ENCODE results near the gene MEOX2. TPM values are rescaled to one million over a fixed set of nuclear protein-coding genes. Genes with fewer than 3 reads are reported as not detected.

MEOX2 gene
- total RNA-seq, 1 donor from 2014 or later: 7.7 TPM

GRCh38 chr7:15685358-15686294 is 857 bp downstream of the MEOX2 start:
- no peak for TF ChIP-seq CTCF (IDR thresholded peaks at IDR 0.05; ENCODE audit: borderline replicate concordance)
- H3K27ac ChIP-seq (replicated peaks): peak overlapping the region; percentile 93
- peak; percentile 67 for DNase-seq
- no peaks in the 10 kb centered on the region for H3K36me3 ChIP-seq
- H3K27me3 ChIP-seq (ENCODE audit: low read depth): peaks cover 59% of the 10 kb centered on the region
- no peaks in the 10 kb centered on the region for H3K9me3 ChIP-seq (replicated peaks)
- H3K4me3 ChIP-seq: peak overlapping the region; percentile 75
- intact Hi-C loops (cut with micrococcal nuclease): no loop called here
- H3K4me1 ChIP-seq: peaks cover 33% of the 10 kb centered on the region

GRCh38 chr7:15684871-15685270 is 1.6 kb downstream of the MEOX2 start:
- no peak for TF ChIP-seq CTCF (IDR thresholded peaks at IDR 0.05; ENCODE audit: borderline replicate concordance)
- DNase-seq: peak; percentile 21
- no peaks in the 10 kb centered on the region for H3K9me3 ChIP-seq (replicated peaks)
- intact Hi-C loops (cut with micrococcal nuclease): no loop called here
- H3K4me3 ChIP-seq: peak overlapping the region; percentile 75
- no peaks in the 10 kb centered on the region for H3K36me3 ChIP-seq
- peak overlapping the region; percentile 93 for H3K27ac ChIP-seq (replicated peaks)
- H3K4me1 ChIP-seq: peaks cover 33% of the 10 kb centered on the region
- peaks cover 59% of the 10 kb centered on the region for H3K27me3 ChIP-seq (ENCODE audit: low read depth)

GRCh38 chr7:15684111-15684800 is 2.2 kb downstream of the MEOX2 start:
- no peaks in the 10 kb centered on the region for H3K9me3 ChIP-seq (replicated peaks)
- H3K27me3 ChIP-seq (ENCODE audit: low read depth): peaks cover 59% of the 10 kb centered on the region
- intact Hi-C loops (cut with micrococcal nuclease): no loop called here
- peak overlapping the region; percentile 75 for H3K4me3 ChIP-seq
- TF ChIP-seq CTCF (IDR thresholded peaks at IDR 0.05; ENCODE audit: borderline replicate concordance): no peak
- peaks cover 33% of the 10 kb centered on the region for H3K4me1 ChIP-seq
- H3K27ac ChIP-seq (replicated peaks): peak overlapping the region; percentile 93
- DNase-seq: no peak
- no peaks in the 10 kb centered on the region for H3K36me3 ChIP-seq

GRCh38 chr7:15682751-15683245 is 3.7 kb downstream of the MEOX2 start:
- no peak for TF ChIP-seq CTCF (IDR thresholded peaks at IDR 0.05; ENCODE audit: borderline replicate concordance)
- peaks cover 40% of the 10 kb centered on the region for H3K4me1 ChIP-seq
- H3K27me3 ChIP-seq (ENCODE audit: low read depth): peaks cover 49% of the 10 kb centered on the region
- H3K9me3 ChIP-seq (replicated peaks): no peaks in the 10 kb centered on the region
- peak overlapping the region; percentile 75 for H3K4me3 ChIP-seq
- intact Hi-C loops (cut with micrococcal nuclease): loop anchor here (2.0 kb wide), 1 partner anchor 384 kb away; no protein-coding TSS in a partner anchor
- H3K27ac ChIP-seq (replicated peaks): peak overlapping the region; percentile 93
- H3K36me3 ChIP-seq: no peaks in the 10 kb centered on the region
- no peak for DNase-seq

- H3K27ac ChIP-seq (replicated peaks): peak overlapping the region; percentile 93
- no peaks in the 10 kb centered on the region for H3K9me3 ChIP-seq (replicated peaks)
- intact Hi-C loops (cut with micrococcal nuclease): loop anchor here (2.0 kb wide), 1 partner anchor 385 kb away; no protein-coding TSS in a partner anchor
- peaks cover 42% of the 10 kb centered on the region for H3K27me3 ChIP-seq (ENCODE audit: low read depth)
- H3K4me1 ChIP-seq: peaks cover 39% of the 10 kb centered on the region
- no peak for TF ChIP-seq CTCF (IDR thresholded peaks at IDR 0.05; ENCODE audit: borderline replicate concordance)
- DNase-seq: no peak
- H3K4me3 ChIP-seq: peak overlapping the region; percentile 75
- H3K36me3 ChIP-seq: no peaks in the 10 kb centered on the region
These were observed 4.4 kb downstream of the MEOX2 start for GRCh38 chr7:15682111-15682510.
